AML-193 (cell line): ENCODE measurements around the gene GPRC5A.

Experiments used
- DNase-seq, 2 experiments: peaks; one replicate each; lab custom pipeline; 2025; lab: John Stamatoyannopoulos, UW

Gene GPRC5A

GRCh38 chr12:12941450-12942350 lies 50.3 kb downstream of the GPRC5A start:
- no peak for DNase-seq

GRCh38 chr12:12943586-12944260 lies 52.4 kb downstream of the GPRC5A start:
- DNase-seq, result no peak

- DNase-seq, result no peak
Observed at GRCh38 chr12:12945591-12945990, 54.2 kb downstream of the GPRC5A start.

GRCh38 chr12:12946686-12947355 lies 55.5 kb downstream of the GPRC5A start:
- no peak for DNase-seq

GRCh38 chr12:12947902-12948301 lies 56.5 kb downstream of the GPRC5A start:
- DNase-seq, result no peak

- DNase-seq, result no peak
Observed at GRCh38 chr12:12951504-12951903, 60.1 kb downstream of the GPRC5A start.

GRCh38 chr12:12952036-12952435 lies 60.7 kb downstream of the GPRC5A start, which contains the start of gene GPRC5D:
Gene GPRC5D, minus strand, starts transcription at chr12:12952170. Its CDS starts 1,786 bp downstream, at chr12:12950384.
- DNase-seq, result no peak

GRCh38 chr12:12954356-12954755 lies 63.0 kb downstream of the GPRC5A start:
- DNase-seq, result no peak

- no peak for DNase-seq
Observed at GRCh38 chr12:12954878-12955625, 63.7 kb downstream of the GPRC5A start.

GRCh38 chr12:12958886-12959285 lies 67.5 kb downstream of the GPRC5A start:
- DNase-seq, result no peak

GRCh38 chr12:12960639-12961209 lies 69.4 kb downstream of the GPRC5A start:
- DNase-seq, result no peak

GRCh38 chr12:12964255-12964654 lies 72.9 kb downstream of the GPRC5A start:
- peak; percentile 66 to 79 for DNase-seq

GRCh38 chr12:12965836-12966235 lies 74.5 kb downstream of the GPRC5A start:
- DNase-seq, result no peak
